Activated B cell treated with CpG ODN at 0.5 μM for 24 hours (primary cell): ENCODE measurements around the gene HEATR1. TPM values are rescaled to one million over a fixed set of nuclear protein-coding genes. Genes with fewer than 3 reads are reported as not detected.
A peak's percentile ranks its signal among the peaks of the same experiment; 100 is the strongest.

Experiments used
- ATAC-seq: fragments of 200-7000 bp; cut with Tn5 transposase; one replicate; pipeline ENCODE4 v1.10.0; 2021; ENCODE audit warnings: low read depth, mild to moderate bottlenecking, moderate library complexity
- CTCF ChIA-PET: fragments of 350-600 bp; sonication (Branson Sonifier 250); formaldehyde crosslinking; loops from one replicate; lab custom pipeline; 2021; ENCODE audit warnings: antibody characterized with exemption; lab: Charles Lee
- POLR2A ChIA-PET: fragments of 350-600 bp; sonication (Branson Sonifier 250); formaldehyde crosslinking; loops from one replicate; lab custom pipeline; 2021; ENCODE audit warnings: antibody characterized with exemption; lab: Charles Lee
- DNase-seq: peaks from one replicate; pipeline ENCODE4 v3.0.0; 2022
- H3K27ac Mint-ChIP-seq: one replicate; pipeline ENCODE4 v1.8.0; 2020; ENCODE audit warnings: mixed read lengths
- H3K27me3 Mint-ChIP-seq: one replicate; pipeline ENCODE4 v1.8.0; 2021; ENCODE audit warnings: mixed read lengths
- H3K36me3 Mint-ChIP-seq: one replicate; pipeline ENCODE4 v1.8.0; 2021; ENCODE audit warnings: low read depth, mixed read lengths
- H3K4me1 Mint-ChIP-seq: one replicate; pipeline ENCODE4 v1.8.0; 2021; ENCODE audit warnings: mixed read lengths
- H3K4me3 Mint-ChIP-seq: one replicate; pipeline ENCODE4 v1.8.0; 2020; ENCODE audit warnings: mild to moderate bottlenecking, mixed read lengths
- H3K9me3 Mint-ChIP-seq: one replicate; pipeline ENCODE4 v1.8.0; 2020; ENCODE audit warnings: mixed read lengths
- CTCF ChIP-seq: fragments of 200-600 bp; IDR thresholded peaks from one replicate; pipeline ENCODE4 v1.8.0; 2022; ENCODE audit warnings: antibody characterized with exemption, mild to moderate bottlenecking
- intact Hi-C: fragments of 100-400 bp; cut with micrococcal nuclease; formaldehyde crosslinking; loops from one replicate; pipeline ENCODE4 v1.15.1; 2024
- total RNA-seq: library from RNA; stranded (reverse); gene quantifications from 2 replicates; pipeline ENCODE4 v1.2.3, GENCODE V29; 2022

The HEATR1 gene
- total RNA-seq, 1 donor from 2014 or later, result 78.5 TPM

- H3K27me3 Mint-ChIP-seq, result no peaks in the 10 kb centered on the region
- intact Hi-C loops, result no loop called here
- ATAC-seq, result no peak
- peak overlapping the region; percentile 20 for H3K27ac Mint-ChIP-seq
- CTCF ChIA-PET, result no interaction called here
- no peak for TF ChIP-seq CTCF
- H3K4me1 Mint-ChIP-seq, result peaks cover 16% of the 10 kb centered on the region
- H3K36me3 Mint-ChIP-seq, result peaks cover 93% of the 10 kb centered on the region
- H3K4me3 Mint-ChIP-seq, result peak overlapping the region; percentile 0
- POLR2A ChIA-PET, result no interaction called here
- H3K9me3 Mint-ChIP-seq, result no peaks in the 10 kb centered on the region
- no peak for DNase-seq
Measured at GRCh38 chr1:236545621-236546169, 58.6 kb downstream of the HEATR1 start.

- no peak overlapping the region for H3K4me3 Mint-ChIP-seq
- no peak for TF ChIP-seq CTCF
- no peaks in the 10 kb centered on the region for H3K9me3 Mint-ChIP-seq
- POLR2A ChIA-PET, result interaction anchor here (0.6 kb wide), 1 partner anchor 8 kb away, joined by 5 read pairs; no protein-coding TSS in a partner anchor
- no peak overlapping the region for H3K27ac Mint-ChIP-seq
- no peak for DNase-seq
- H3K4me1 Mint-ChIP-seq, result peaks cover 16% of the 10 kb centered on the region
- H3K36me3 Mint-ChIP-seq, result peaks cover 94% of the 10 kb centered on the region
- ATAC-seq, result no peak
- H3K27me3 Mint-ChIP-seq, result no peaks in the 10 kb centered on the region
- CTCF ChIA-PET, result no interaction called here
- intact Hi-C loops, result no loop called here
Measured at GRCh38 chr1:236543065-236543669, 61.1 kb downstream of the HEATR1 start.

GRCh38 chr1:236541710-236542109 lies 62.6 kb downstream of the HEATR1 start:
- H3K9me3 Mint-ChIP-seq, result no peaks in the 10 kb centered on the region
- no peaks in the 10 kb centered on the region for H3K27me3 Mint-ChIP-seq
- CTCF ChIA-PET, result no interaction called here
- intact Hi-C loops, result no loop called here
- no peak overlapping the region for H3K27ac Mint-ChIP-seq
- DNase-seq (no peak), ATAC-seq (no peak)
- peaks cover 16% of the 10 kb centered on the region for H3K4me1 Mint-ChIP-seq
- POLR2A ChIA-PET, result interaction anchor here (0.6 kb wide), 1 partner anchor 235 kb away, joined by 3 read pairs; no protein-coding TSS in a partner anchor
- peaks cover 87% of the 10 kb centered on the region for H3K36me3 Mint-ChIP-seq
- TF ChIP-seq CTCF, result no peak
- H3K4me3 Mint-ChIP-seq, result no peak overlapping the region

GRCh38 chr1:236540813-236541465 lies 63.4 kb downstream of the HEATR1 start:
- Mint-ChIP-seq H3K27ac (no peak overlapping the region), H3K4me1 (peaks cover 9% of the 10 kb centered on the region)
- CTCF ChIA-PET, result no interaction called here

More at GRCh38 chr1:236540813-236541465, 63.4 kb downstream of the HEATR1 start:
- Mint-ChIP-seq H3K9me3 (no peaks in the 10 kb centered on the region), H3K27me3 (no peaks in the 10 kb centered on the region), H3K36me3 (peaks cover 87% of the 10 kb centered on the region), H3K4me3 (no peak overlapping the region)
- intact Hi-C loops, result no loop called here
- no peak for DNase-seq
- TF ChIP-seq CTCF, result no peak
- POLR2A ChIA-PET, result no interaction called here
- no peak for ATAC-seq
